Activated CD8-positive, alpha-beta memory T cell treated with anti-CD3 and anti-CD28 coated beads, Interleukin-2, amount 10 ng/mL, durations not matched to agents 7 days and 5 days (primary cell): ENCODE results near the gene DCAF10. TPM values are rescaled to one million over a fixed set of nuclear protein-coding genes. Genes with fewer than 3 reads are reported as not detected.
"Not testable (repeated sequence)": the region's sequence is repeated elsewhere in the genome, so short reads cannot be mapped to it uniquely, and the experiment has no call there.

Experiments used
- ATAC-seq: fragments of 150-1000 bp; cut with Tn5 transposase; one replicate; pipeline ENCODE4 v1.10.0; 2021; ENCODE audit warnings: moderate library complexity
- CTCF ChIA-PET: fragments of 350-600 bp; sonication (Branson Sonifier 250); formaldehyde crosslinking; loops from one replicate; lab custom pipeline; 2021; ENCODE audit warnings: antibody characterized with exemption; lab: Charles Lee
- DNase-seq: peaks from one replicate; pipeline ENCODE4 v3.0.0-alpha.2; 2020
- H3K27ac Mint-ChIP-seq: one replicate; pipeline ENCODE4 v1.8.0; 2021; ENCODE audit warnings: mild to moderate bottlenecking, mixed read lengths
- H3K27me3 Mint-ChIP-seq: one replicate; pipeline ENCODE4 v1.8.0; 2021; ENCODE audit warnings: mixed read lengths
- H3K36me3 Mint-ChIP-seq: one replicate; pipeline ENCODE4 v1.8.0; 2021; ENCODE audit warnings: mild to moderate bottlenecking, mixed read lengths
- H3K4me1 Mint-ChIP-seq: one replicate; pipeline ENCODE4 v1.8.0; 2021; ENCODE audit warnings: mixed read lengths
- H3K4me3 Mint-ChIP-seq: one replicate; pipeline ENCODE4 v1.8.0; 2021; ENCODE audit warnings: mild to moderate bottlenecking, moderate library complexity, mixed read lengths
- H3K9me3 Mint-ChIP-seq: one replicate; pipeline ENCODE4 v1.8.0; 2022; ENCODE audit warnings: low read depth, mixed read lengths
- total RNA-seq, 2 experiments: library from RNA; stranded (reverse); gene quantifications; one replicate each; pipeline ENCODE4 v1.2.3, GENCODE V29; 2021

The DCAF10 gene
- 10 to 100 TPM; 17.2 to 20.9 TPM for total RNA-seq

DNA sequence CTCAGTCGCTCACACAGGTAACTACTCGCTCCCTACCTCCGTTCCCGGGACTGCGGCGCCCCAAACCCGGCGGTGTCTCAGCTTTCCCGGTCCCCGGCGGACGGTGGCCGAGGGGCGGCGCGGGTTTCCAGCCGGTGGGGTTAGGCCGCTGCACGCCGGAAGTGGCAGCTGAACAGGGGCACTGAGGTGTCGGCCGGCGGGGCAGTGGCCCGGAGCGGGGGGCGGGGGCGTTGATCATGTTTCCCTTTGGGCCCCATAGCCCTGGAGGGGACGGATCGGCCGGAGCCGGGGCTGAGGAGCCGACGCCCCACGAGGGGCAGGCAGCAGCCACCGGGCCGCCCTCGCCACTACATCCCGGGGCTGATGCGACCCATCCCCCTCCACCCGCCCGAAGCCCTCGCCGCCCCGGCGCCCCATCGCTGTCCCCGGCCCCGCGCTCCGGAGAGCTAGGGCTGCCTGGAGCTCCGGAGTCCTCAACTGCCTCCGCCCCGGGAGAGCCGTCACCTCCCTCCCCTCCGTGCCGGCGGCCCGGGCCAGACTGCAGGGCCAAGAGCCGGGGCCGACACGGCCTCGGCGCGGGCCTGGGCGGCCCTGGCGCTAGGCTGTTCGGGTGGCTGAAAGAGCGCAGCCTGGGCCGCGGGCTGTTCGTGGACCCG is at the start of gene DCAF10:
DCAF10 (plus strand) TSS at position 167 of the 656 bp plus-strand sequence; CDS start at position 237, 70 bp downstream.
- H3K27me3 Mint-ChIP-seq = no peaks in the 10 kb centered on the region
- ATAC-seq (peak; percentile 83), DNase-seq (peak; percentile 89)
- CTCF ChIA-PET = interaction anchor here (1.5 kb wide), 1 partner anchor 16 kb away, joined by 5 read pairs; the partner anchor contains the start of gene EXOSC3
- H3K4me3 Mint-ChIP-seq = peak within 1 kb of the TSS; percentile 96
- H3K4me1 Mint-ChIP-seq = peaks cover 41% of the 10 kb centered on the region
- H3K27ac Mint-ChIP-seq = peak within 1 kb of the TSS; percentile 82
- peaks cover 13% of the 10 kb centered on the region for H3K36me3 Mint-ChIP-seq
- H3K9me3 Mint-ChIP-seq = no peaks in the 10 kb centered on the region

- Mint-ChIP-seq H3K4me3 (no peak overlapping the region), H3K27ac (no peak overlapping the region), H3K36me3 (peaks cover 8% of the 10 kb centered on the region), H3K4me1 (peaks cover 26% of the 10 kb centered on the region), H3K9me3 (no peaks in the 10 kb centered on the region), H3K27me3 (no peaks in the 10 kb centered on the region)
- ATAC-seq (no peak), DNase-seq (no peak)
- CTCF ChIA-PET = no interaction called here
Measured at GRCh38 chr9:37751186-37751585, 49.4 kb upstream of the DCAF10 start.

GRCh38 chr9:37751704-37752103 is 48.9 kb upstream of the DCAF10 start:
- DNase-seq, H3K36me3 Mint-ChIP-seq, H3K4me3 Mint-ChIP-seq, ATAC-seq, CTCF ChIA-PET, H3K27ac Mint-ChIP-seq, H3K27me3 Mint-ChIP-seq, H3K9me3 Mint-ChIP-seq: not testable (repeated sequence)
- peaks cover 26% of the 10 kb centered on the region for H3K4me1 Mint-ChIP-seq

GRCh38 chr9:37752112-37752511 is 48.5 kb upstream of the DCAF10 start:
- H3K4me1 Mint-ChIP-seq = peaks cover 26% of the 10 kb centered on the region
- not testable (repeated sequence) for H3K36me3 Mint-ChIP-seq, H3K9me3 Mint-ChIP-seq, ATAC-seq, DNase-seq, H3K27me3 Mint-ChIP-seq, H3K4me3 Mint-ChIP-seq, H3K27ac Mint-ChIP-seq
- CTCF ChIA-PET = interaction anchor here (1.1 kb wide), 1 partner anchor 151 kb away, joined by 3 read pairs; no protein-coding TSS in a partner anchor

- H3K4me1 Mint-ChIP-seq = peaks cover 26% of the 10 kb centered on the region
- H3K9me3 Mint-ChIP-seq = no peaks in the 10 kb centered on the region
- H3K36me3 Mint-ChIP-seq = peaks cover 8% of the 10 kb centered on the region
- ATAC-seq (no peak), DNase-seq (no peak)
- H3K27ac Mint-ChIP-seq = peak overlapping the region; percentile 91
- H3K4me3 Mint-ChIP-seq = peak overlapping the region; percentile 94
- H3K27me3 Mint-ChIP-seq = no peaks in the 10 kb centered on the region
- CTCF ChIA-PET = interaction anchor here (1.1 kb wide), 1 partner anchor 150 kb away, joined by 3 read pairs; no protein-coding TSS in a partner anchor
Measured at GRCh38 chr9:37752642-37753488, 47.7 kb upstream of the DCAF10 start.

DNA sequence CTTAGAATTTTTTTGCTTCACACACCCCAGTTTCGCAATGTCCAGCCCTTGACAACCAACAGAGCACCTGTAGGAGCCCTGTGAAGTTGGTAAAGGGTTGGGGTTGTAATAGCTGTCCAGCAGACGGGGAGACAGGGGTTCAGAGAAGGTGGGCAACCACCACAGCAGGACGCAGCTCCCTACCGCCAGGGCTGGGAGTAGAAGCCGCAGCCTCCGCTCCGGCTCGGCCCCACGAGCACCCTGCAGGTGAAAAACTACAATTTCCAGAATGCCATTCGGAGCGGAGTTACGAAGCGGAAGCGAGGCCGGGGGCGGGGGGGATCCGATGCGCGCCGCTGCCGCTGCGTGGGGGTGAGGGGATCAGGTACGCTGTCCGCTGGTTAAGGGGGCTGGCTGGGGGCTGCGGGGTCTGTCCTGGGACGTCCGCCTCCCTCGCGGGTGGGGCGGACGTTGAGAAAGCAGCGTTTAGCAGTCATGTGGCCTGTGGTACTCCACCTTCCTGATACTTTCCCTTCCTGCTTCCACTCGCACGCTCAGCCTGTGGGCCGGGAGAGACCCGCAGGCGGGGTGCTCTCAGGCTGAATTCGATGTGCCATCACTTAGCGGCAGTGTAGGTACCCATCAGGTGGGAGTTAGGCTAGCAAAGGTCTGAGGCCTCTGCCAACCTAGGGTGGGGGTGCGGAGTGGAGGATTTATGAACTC is 47.0 kb upstream of the DCAF10 start, which contains the start of gene TRMT10B:
TRMT10B (plus strand) TSS at position 317 of the 702 bp plus-strand sequence. CDS start 8,127 bp downstream, outside the sequence.
- Mint-ChIP-seq H3K27me3 (no peaks in the 10 kb centered on the region), H3K27ac (peak within 1 kb of the TSS; percentile 91), H3K9me3 (no peaks in the 10 kb centered on the region), H3K4me1 (peaks cover 26% of the 10 kb centered on the region), H3K4me3 (peak within 1 kb of the TSS; percentile 94), H3K36me3 (peaks cover 8% of the 10 kb centered on the region)
- CTCF ChIA-PET = no interaction called here
- ATAC-seq (peak; percentile 94), DNase-seq (peak; percentile 81)

DNA sequence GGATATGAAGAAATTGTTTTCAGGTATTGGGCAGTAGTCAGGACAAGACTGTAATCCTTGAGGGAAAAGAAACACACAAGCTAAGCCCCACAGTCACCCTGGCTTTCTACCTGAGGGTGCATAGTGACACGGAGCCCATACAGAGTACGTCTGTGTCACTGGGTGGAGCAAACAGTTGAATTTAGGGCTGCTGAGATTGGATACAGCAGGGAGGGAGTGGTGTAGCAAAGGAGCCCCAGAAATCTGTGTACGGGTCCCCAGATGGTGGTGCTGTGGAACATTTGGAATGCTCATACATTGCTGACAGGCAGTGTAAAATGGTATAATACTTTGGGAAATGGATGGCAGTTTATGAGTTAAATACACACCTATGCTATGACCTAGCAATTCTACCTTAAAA is 41.9 kb upstream of the DCAF10 start:
- CTCF ChIA-PET = interaction anchor here (1.6 kb wide), 1 partner anchor 9 kb away, joined by 3 read pairs; no protein-coding TSS in a partner anchor
- DNase-seq (no peak), ATAC-seq (no peak)
- no peaks in the 10 kb centered on the region for H3K27me3 Mint-ChIP-seq
- peaks cover 16% of the 10 kb centered on the region for H3K4me1 Mint-ChIP-seq
- no peak overlapping the region for H3K4me3 Mint-ChIP-seq
- no peaks in the 10 kb centered on the region for H3K9me3 Mint-ChIP-seq
- no peak overlapping the region for H3K27ac Mint-ChIP-seq
- H3K36me3 Mint-ChIP-seq = peaks cover 20% of the 10 kb centered on the region

- DNase-seq (no peak), ATAC-seq (no peak)
- Mint-ChIP-seq H3K4me1 (peaks cover under 1% of the 10 kb centered on the region), H3K9me3 (no peaks in the 10 kb centered on the region), H3K27ac (no peak overlapping the region), H3K4me3 (no peak overlapping the region), H3K27me3 (no peaks in the 10 kb centered on the region), H3K36me3 (peaks cover 27% of the 10 kb centered on the region)
- CTCF ChIA-PET = interaction anchor here (1.1 kb wide), 1 partner anchor 9 kb away, joined by 4 read pairs; no protein-coding TSS in a partner anchor
Measured at GRCh38 chr9:37760416-37761161, 40.0 kb upstream of the DCAF10 start.

DNA sequence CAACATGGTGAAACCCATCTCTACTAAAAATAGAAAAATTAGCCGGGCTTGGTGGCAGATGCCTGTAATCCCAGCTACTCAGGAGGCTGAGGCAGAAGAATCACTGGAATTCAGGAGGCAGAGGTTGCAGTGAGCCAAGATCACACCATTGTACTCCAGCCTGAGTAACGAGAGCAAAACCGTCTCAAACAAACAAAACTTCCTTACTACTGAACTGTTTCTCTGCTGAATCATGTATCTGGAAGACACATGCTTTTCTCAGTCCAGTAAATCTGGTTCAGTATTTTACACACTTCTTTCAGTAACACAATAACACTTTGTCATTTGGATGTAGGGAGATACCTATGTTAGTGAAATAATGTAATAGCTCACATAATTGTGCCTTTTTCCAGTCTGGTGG is 39.1 kb upstream of the DCAF10 start:
- Mint-ChIP-seq H3K4me1 (no peaks in the 10 kb centered on the region), H3K27ac (no peak overlapping the region), H3K36me3 (peaks cover 29% of the 10 kb centered on the region), H3K4me3 (no peak overlapping the region), H3K27me3 (no peaks in the 10 kb centered on the region), H3K9me3 (no peaks in the 10 kb centered on the region)
- ATAC-seq = no peak
- DNase-seq = no peak
- CTCF ChIA-PET = no interaction called here

- H3K27ac Mint-ChIP-seq, H3K9me3 Mint-ChIP-seq, H3K4me3 Mint-ChIP-seq, CTCF ChIA-PET, DNase-seq, H3K4me1 Mint-ChIP-seq, ATAC-seq, H3K27me3 Mint-ChIP-seq: not testable (repeated sequence)
- H3K36me3 Mint-ChIP-seq = peaks cover 39% of the 10 kb centered on the region
Measured at GRCh38 chr9:37765263-37765662, 35.3 kb upstream of the DCAF10 start.

DNA sequence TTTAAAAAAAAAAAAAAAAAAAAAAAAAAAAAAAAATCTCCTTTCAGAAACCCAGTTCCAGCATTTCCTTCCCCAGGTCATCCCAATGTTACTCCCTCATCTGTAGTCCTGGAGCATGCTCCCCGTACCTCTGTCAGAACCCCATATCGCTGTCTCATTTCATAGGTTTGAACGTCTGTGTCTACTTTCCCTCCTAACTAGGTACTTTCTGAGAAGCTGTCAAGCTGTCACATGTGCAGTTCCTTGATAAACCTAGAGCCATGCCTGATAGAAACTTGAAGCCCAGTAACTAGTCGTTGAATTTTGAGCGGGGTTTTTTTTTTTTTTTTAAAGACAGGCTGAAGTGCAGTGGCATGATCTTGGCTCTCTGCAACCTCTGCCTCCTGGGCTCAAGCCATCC is 31.3 kb upstream of the DCAF10 start:
- Mint-ChIP-seq H3K9me3 (no peaks in the 10 kb centered on the region), H3K4me3 (no peak overlapping the region), H3K36me3 (peaks cover 37% of the 10 kb centered on the region), H3K27me3 (no peaks in the 10 kb centered on the region), H3K27ac (peak overlapping the region; percentile 7), H3K4me1 (no peaks in the 10 kb centered on the region)
- CTCF ChIA-PET = interaction anchor here (1.1 kb wide), 1 partner anchor 9 kb away, joined by 4 read pairs; no protein-coding TSS in a partner anchor
- no peak for DNase-seq
- ATAC-seq = no peak

GRCh38 chr9:37769995-37770394 is 30.6 kb upstream of the DCAF10 start:
- Mint-ChIP-seq H3K36me3 (peaks cover 36% of the 10 kb centered on the region), H3K27me3 (no peaks in the 10 kb centered on the region), H3K4me1 (no peaks in the 10 kb centered on the region), H3K9me3 (no peaks in the 10 kb centered on the region), H3K27ac (no peak overlapping the region), H3K4me3 (no peak overlapping the region)
- DNase-seq = no peak
- ATAC-seq = no peak
- CTCF ChIA-PET = interaction anchor here (1.1 kb wide), 1 partner anchor 10 kb away, joined by 4 read pairs; no protein-coding TSS in a partner anchor
